SU-DHL-6 (cell line): ENCODE results near the gene NUP50.

Experiments
- CTCF ChIP-seq: fragments of 200-600 bp; sonication (generic); IDR thresholded peaks from one replicate; pipeline ENCODE4 v1.5.1; 2017; ENCODE audit warnings: antibody characterized with exemption, mild to moderate bottlenecking, low read length, moderate library complexity; ENCODE audit not compliant: insufficient read depth, poor library complexity, severe bottlenecking
- EZH2phosphoT487 ChIP-seq: fragments of 200-600 bp; sonication (generic), shearing (Covaris generic); conservative IDR thresholded peaks from 2 replicates; pipeline ENCODE4 v1.6.1; 2018; ENCODE audit warnings: mild to moderate bottlenecking, antibody characterized with exemption, low read length, moderate library complexity, mixed read lengths

GRCh38 chr22:45179276-45180049, 15.7 kb downstream of the NUP50 start:
- TF ChIP-seq CTCF (no peak), EZH2phosphoT487 (no peak)
